ENCODE measurements around the gene HAUS3.

Gene HAUS3

DNA sequence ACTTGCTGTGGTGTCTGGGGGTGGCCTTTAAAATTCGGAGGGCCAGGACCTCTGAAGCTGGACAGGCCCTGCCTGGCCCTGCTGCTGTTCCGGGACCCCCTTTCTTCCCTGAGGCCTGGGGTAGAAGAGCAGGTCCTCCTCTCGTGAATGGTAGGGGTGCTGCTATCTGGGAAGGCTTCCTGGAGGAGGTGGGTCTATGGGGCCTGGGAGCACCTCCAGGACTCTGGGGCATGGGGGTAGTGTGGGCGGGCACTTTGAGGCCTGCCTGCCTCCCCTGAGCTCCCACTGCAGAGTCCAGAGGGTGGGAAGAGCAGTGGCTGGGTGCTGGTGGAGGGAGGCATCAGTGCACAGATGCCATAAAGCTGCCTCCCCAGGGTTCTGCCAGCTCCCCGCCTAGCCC is 24.9 kb upstream of the HAUS3 start:
- in situ Hi-C loops (cut with MboI; ENCODE audit: low pct_unique_long_range_greater_than_20kb, low sequenced_read_pairs, unreplicated experiment): no loop called here
- no peak for DNase-seq (ENCODE audit: low spot score)

DNA sequence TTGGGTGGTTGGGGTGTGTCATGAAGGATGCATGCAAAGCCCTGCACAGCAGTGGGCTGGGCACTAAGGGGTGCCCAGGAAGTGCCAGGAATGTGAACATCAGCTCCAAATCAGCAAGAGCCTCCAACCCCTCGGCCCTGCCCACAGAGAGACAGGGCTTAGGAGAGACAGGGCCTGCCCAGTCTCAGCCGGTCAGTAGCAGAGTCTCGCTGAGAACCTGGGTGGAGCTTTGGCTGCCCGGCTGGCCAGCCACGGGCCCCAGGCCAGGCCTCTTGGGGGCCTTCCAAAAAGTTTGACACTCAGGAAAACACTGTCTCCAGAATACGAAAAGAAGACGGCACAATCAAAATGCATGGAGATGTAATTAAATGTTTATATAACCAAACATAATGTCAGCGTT is 24.3 kb upstream of the HAUS3 start:
- in situ Hi-C loops (cut with MboI; ENCODE audit: low pct_unique_long_range_greater_than_20kb, low sequenced_read_pairs, unreplicated experiment): no loop called here
- no peak for TF ChIP-seq CTCF (IDR thresholded peaks at IDR 0.05; ENCODE audit: extremely low read depth, insufficient read depth, missing control alignments)

More for the DNA sequence above, 24.9 kb upstream of the HAUS3 start:
- TF ChIP-seq CTCF (IDR thresholded peaks at IDR 0.05; ENCODE audit: extremely low read depth, insufficient read depth, missing control alignments): no peak

DNA sequence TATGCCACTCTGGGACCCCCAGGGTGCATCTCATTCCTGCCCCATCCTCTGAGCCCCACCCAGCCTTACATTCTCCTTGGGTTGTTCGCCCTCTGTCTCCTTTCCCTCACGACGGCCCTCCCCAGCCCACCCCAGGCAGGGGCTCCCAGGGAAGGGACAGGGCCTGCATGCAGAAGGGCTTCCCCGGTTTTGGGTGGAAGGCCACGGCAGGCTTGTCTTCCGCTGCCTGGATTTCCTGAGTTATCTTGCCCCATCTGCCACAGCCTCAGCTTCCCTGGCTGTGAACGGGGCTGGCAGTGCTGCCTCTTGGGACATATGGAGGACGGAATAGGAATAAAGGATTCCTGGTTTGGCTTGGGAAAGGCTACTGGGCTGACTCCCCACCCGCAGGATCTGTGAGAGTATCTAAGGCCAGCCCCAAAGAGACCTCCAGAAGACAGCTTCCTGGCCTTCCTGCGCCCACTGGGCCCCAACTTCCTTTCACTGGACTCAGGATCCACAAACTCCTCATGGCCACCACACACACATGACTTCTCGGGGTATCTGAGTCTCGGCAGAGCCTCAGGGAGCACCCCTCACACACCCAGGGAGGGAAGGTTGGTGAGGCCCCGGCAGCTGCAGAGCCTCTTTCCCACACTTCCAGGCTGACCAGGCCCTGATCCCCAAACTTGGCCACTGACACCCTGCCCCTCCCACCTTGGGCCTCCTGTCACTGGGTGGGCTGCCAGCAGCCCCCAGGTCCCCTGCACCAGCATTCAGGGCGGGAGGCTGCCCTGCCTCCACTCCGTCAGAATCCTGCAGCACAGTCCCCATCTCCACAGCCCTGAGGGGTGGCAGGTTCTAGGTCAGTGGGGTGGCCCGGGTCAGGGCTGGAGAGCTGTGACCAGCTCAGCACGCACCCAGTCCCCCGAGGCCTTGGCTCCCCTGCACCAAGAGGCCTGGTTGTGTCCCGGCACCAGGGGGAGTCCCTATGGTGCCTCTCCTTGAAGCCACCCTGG is 23.5 kb upstream of the HAUS3 start:
- DNase-seq (ENCODE audit: low spot score): no peak
- in situ Hi-C loops (cut with MboI; ENCODE audit: low pct_unique_long_range_greater_than_20kb, low sequenced_read_pairs, unreplicated experiment): no loop called here
- TF ChIP-seq CTCF (IDR thresholded peaks at IDR 0.05; ENCODE audit: extremely low read depth, insufficient read depth, missing control alignments): no peak

More for the DNA sequence above, 24.3 kb upstream of the HAUS3 start:
- no peak for DNase-seq (ENCODE audit: low spot score)

DNA sequence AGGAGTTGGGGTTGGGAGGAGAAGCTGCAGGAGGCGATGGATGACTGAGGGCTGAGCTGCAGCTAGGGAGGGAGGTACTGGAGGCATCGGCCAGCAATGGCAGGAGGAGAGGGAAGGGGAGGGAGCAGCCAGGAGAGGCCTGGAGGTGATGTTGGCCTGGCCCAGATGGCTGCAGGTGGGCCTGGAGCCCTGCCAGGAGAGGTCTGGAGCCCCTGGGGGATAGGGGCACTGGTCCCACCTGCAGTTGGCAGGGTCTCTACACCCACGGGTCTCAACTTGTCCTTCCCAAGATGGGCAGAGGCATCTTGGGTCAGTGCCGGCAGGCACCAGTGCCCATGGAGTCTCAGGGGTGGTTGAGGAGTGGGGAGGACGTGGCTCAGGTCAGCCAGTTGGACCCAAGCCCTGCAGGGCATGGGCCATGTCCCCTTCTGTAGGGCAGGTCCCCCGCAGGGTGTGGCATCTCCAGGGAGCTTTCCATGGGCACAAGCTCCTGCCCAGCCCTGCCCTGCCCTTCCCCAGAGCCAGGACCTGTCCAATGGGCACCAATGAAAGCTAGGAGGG is 22.6 kb upstream of the HAUS3 start:
- DNase-seq (ENCODE audit: low spot score): no peak
- in situ Hi-C loops (cut with MboI; ENCODE audit: low pct_unique_long_range_greater_than_20kb, low sequenced_read_pairs, unreplicated experiment): no loop called here
- no peak for TF ChIP-seq CTCF (IDR thresholded peaks at IDR 0.05; ENCODE audit: extremely low read depth, insufficient read depth, missing control alignments)

DNA sequence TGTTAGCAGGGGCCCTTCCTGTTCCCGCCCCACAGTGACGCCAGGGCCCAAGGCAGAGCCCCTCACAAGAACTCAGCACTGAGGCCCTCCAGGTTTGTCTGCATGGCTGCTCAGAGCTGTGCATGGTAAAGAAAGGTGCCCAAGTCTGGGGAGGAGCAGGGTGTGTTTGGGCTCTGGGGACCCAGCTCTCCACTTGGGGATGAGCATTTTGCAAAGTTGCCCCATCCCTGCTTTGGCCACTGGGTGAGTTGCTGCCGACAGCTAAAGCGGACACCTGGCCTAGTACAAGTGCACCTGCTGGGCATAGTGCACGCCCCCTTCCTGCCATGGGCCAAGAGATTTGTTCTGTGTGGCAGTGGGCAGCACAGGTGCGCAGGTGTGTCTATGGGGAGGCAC is 22.0 kb upstream of the HAUS3 start:
- TF ChIP-seq CTCF (IDR thresholded peaks at IDR 0.05; ENCODE audit: extremely low read depth, insufficient read depth, missing control alignments): no peak
- in situ Hi-C loops (cut with MboI; ENCODE audit: low pct_unique_long_range_greater_than_20kb, low sequenced_read_pairs, unreplicated experiment): no loop called here
- no peak for DNase-seq (ENCODE audit: low spot score)

DNA sequence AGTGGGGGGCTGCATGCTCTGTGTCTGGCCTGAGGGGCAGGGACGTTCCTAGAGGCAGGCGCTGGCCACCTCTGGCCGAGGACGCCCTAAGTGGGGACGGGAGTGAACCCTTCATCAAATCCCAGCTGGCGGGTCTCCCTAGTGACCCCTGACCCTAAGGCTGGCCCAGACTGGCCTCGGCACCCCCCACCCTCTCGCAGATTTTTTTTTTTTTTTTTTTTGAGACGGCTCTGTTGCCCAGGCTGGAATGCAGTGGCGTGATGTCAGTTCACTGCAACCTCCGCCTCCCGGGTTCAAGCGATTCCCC is 21.0 kb upstream of the HAUS3 start:
- in situ Hi-C loops (cut with MboI; ENCODE audit: low pct_unique_long_range_greater_than_20kb, low sequenced_read_pairs, unreplicated experiment): no loop called here
- TF ChIP-seq CTCF (IDR thresholded peaks at IDR 0.05; ENCODE audit: extremely low read depth, insufficient read depth, missing control alignments): no peak
- DNase-seq (ENCODE audit: low spot score): no peak
